HepG2 (cell line): Measurements from ENCODE around the gene DHX34. TPM values are rescaled to one million over a fixed set of nuclear protein-coding genes. Genes with fewer than 3 reads are reported as not detected.

Experiments
- CEBPB ChIP-seq: IDR thresholded peaks from 2 replicates; pipeline ENCODE4 v1.6.1; 2011; ENCODE audit warnings: low read depth, low read length, improper control_type of control experiment, borderline replicate concordance
- CEBPG ChIP-seq: IDR thresholded peaks from 2 replicates; pipeline ENCODE4 v1.6.1; 2016
- ETV5 ChIP-seq: IDR thresholded peaks from 2 replicates; pipeline ENCODE4 v1.6.1; 2018; ENCODE audit warnings: missing biosample characterization, missing genetic modification reagents, inconsistent platforms, borderline replicate concordance
- KDM1A ChIP-seq: IDR thresholded peaks from 2 replicates; pipeline ENCODE4 v1.6.1; 2016; ENCODE audit warnings: missing compliant biosample characterization
- KLF16 ChIP-seq, 2 experiments: sonication (generic) in 1 of 2; formaldehyde crosslinking in 1 of 2; IDR thresholded peaks; 2 replicates each; pipeline versions ENCODE4 v1.6.1 to v1.8.0; 2016 to 2023; ENCODE audit warnings: missing genetic modification reagents in 2 of 2, missing compliant biosample characterization in 1 of 2
- MAZ ChIP-seq, 2 experiments: sonication (generic) in 1 of 2; formaldehyde crosslinking in 1 of 2; IDR thresholded peaks; 2 replicates each; pipeline versions ENCODE4 v1.5.0 to v1.6.1; 2012 to 2020; ENCODE audit warnings: low read depth in 2 of 2, mild to moderate bottlenecking in 2 of 2, borderline replicate concordance in 1 of 2, improper control_type of control experiment in 1 of 2, low read length in 1 of 2, missing genetic modification reagents in 1 of 2, moderate library complexity in 1 of 2
- PHF8 ChIP-seq: sonication (generic); formaldehyde crosslinking; IDR thresholded peaks from 2 replicates; pipeline ENCODE4 v1.5.0; 2020; ENCODE audit warnings: missing genetic modification reagents
- PPARG ChIP-seq: conservative IDR thresholded peaks from 2 replicates; pipeline ENCODE4 v1.6.1; 2016; ENCODE audit warnings: missing biosample characterization, missing genetic modification reagents
- SAP130 ChIP-seq: IDR thresholded peaks from 2 replicates; pipeline ENCODE4 v1.6.1; 2016; ENCODE audit warnings: low read depth
- SOX13 ChIP-seq, 3 experiments: fragments of 450-650 bp in 1 of 3; sonication (generic) in 1 of 3; formaldehyde crosslinking in 1 of 3; IDR thresholded peaks in 2 of 3; conservative IDR thresholded peaks in 1 of 3; 2 replicates each; pipeline versions ENCODE4 v1.5.0 to v1.6.1; 2016 to 2020; ENCODE audit warnings: antibody characterized with exemption in 1 of 3, mild to moderate bottlenecking in 1 of 3, missing compliant biosample characterization in 1 of 3, missing genetic modification reagents in 1 of 3, moderate library complexity in 1 of 3
- ZBTB20 ChIP-seq: sonication (generic); formaldehyde crosslinking; IDR thresholded peaks from 2 replicates; pipeline ENCODE4 v1.8.1; 2023; ENCODE audit warnings: missing genetic modification reagents, low read depth, mild to moderate bottlenecking, borderline replicate concordance
- ZFX ChIP-seq: sonication (generic); formaldehyde crosslinking; IDR thresholded peaks from 2 replicates; pipeline ENCODE4 v1.4.0; 2020; ENCODE audit warnings: mild to moderate bottlenecking, low read depth, missing genetic modification reagents, moderate library complexity
- polyA plus RNA-seq, 8 experiments: library from polyadenylated mRNA; depleted of rRNA in 3 of 8; stranded (reverse) in 7 of 8; unstranded in 1 of 8; fragments of >200 nt; fragmentation: Illumina TruSeq in 4 of 8; extraction: Trizol in 4 of 8; gene quantifications; 2 replicates each; pipeline versions ENCODE4 v1.2.1 to v1.2.3, GENCODE V29; 2011 to 2016; ENCODE audit warnings: low read depth in 4 of 8, missing spikeins in 1 of 8, mixed read lengths in 1 of 8; ENCODE audit not compliant: insufficient read depth in 1 of 8
- total RNA-seq, 5 experiments: library from RNA; depleted of rRNA; stranded (reverse); fragments of >200 nt; fragmentation: Illumina TruSeq; extraction: Trizol; gene quantifications; 2 replicates each; pipeline ENCODE4 v1.2.3, GENCODE V29; 2016; ENCODE audit warnings: low read depth in 1 of 5
- TF ChIP-seq, protein P1 (sequence below): IDR thresholded peaks from 2 replicates; pipeline ENCODE4 v1.4.0; 2020; ENCODE audit warnings: mild to moderate bottlenecking, missing genetic modification reagents
- TF ChIP-seq, protein P2 (sequence below), 2 experiments: fragments of 450-650 bp in 1 of 2; sonication (generic) in 1 of 2; formaldehyde crosslinking; IDR thresholded peaks; 2 replicates each; pipeline versions ENCODE4 v1.5.0 to v1.8.0; 2020 to 2022; ENCODE audit warnings: mild to moderate bottlenecking in 1 of 2, missing genetic modification reagents in 1 of 2
- TF ChIP-seq, protein P3 (sequence below): sonication (generic); formaldehyde crosslinking; IDR thresholded peaks from 2 replicates; pipeline ENCODE4 v1.4.0; 2020; ENCODE audit warnings: missing genetic modification reagents, borderline replicate concordance
- TF ChIP-seq, protein P4 (sequence below), 2 experiments: sonication (generic) in 1 of 2; formaldehyde crosslinking in 1 of 2; IDR thresholded peaks; 2 replicates each; pipeline versions ENCODE4 v1.4.0 to v1.6.1; 2018 to 2020; ENCODE audit warnings: missing genetic modification reagents in 2 of 2, borderline replicate concordance in 1 of 2, low read depth in 1 of 2, mild to moderate bottlenecking in 1 of 2, missing biosample characterization in 1 of 2
- TF ChIP-seq, protein P5 (sequence below): sonication (generic); formaldehyde crosslinking; IDR thresholded peaks from 2 replicates; pipeline ENCODE4 v1.4.0; 2020; ENCODE audit warnings: missing genetic modification reagents, borderline replicate concordance

The DHX34 gene
- total and polyA plus RNA-seq, 2 of the 13 experiments (the other 11 are each of a cell fraction or from before 2014, with no cell fraction given) = 9.2 to 12.0 TPM

DNA sequence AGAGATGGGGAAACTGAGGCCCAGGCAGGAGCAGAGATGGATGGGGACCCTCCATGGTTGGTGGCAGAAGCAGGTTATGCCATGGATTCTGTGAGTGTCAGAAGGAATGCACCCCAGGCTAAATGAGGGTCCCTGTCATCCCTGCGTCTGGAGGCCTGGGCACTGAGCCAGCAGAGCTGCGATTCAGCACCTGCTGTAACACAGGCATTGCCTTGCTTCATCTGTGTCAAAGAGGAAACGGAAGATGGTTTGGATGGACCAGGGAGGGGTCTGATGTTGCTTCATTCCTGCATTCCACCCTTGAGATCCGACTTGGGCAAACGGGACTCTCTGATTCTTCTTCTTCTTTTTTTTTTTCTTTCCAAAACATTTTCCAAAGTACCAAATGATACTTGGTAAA, 38.3 kb upstream of the DHX34 start (continued):
- TF ChIP-seq KLF16 (CRISPR knock-in tag; IDR thresholded peaks at IDR 0.05) = peak in 1 of 2 experiments; percentile 51; a peak in 1 of 4 replicates
- no peak for TF ChIP-seq SOX13 (IDR thresholded peaks at IDR 0.05)
- TF ChIP-seq SOX13 (CRISPR knock-in tag; conservative IDR thresholded peaks at IDR 0.05 in 1 of 2, IDR thresholded peaks at IDR 0.05 in 1 of 2) = no peak
- peak; percentile 91 for TF ChIP-seq CEBPB
- peak; percentile 38; the same call in 1 of the 2 replicates for TF ChIP-seq ETV5 (CRISPR knock-in tag)
- 0 out of 2 replicates have a peak, but pooled peaks have one; percentile 41 for TF ChIP-seq PPARG (CRISPR knock-in tag)
- TF ChIP-seq, protein P1, sequence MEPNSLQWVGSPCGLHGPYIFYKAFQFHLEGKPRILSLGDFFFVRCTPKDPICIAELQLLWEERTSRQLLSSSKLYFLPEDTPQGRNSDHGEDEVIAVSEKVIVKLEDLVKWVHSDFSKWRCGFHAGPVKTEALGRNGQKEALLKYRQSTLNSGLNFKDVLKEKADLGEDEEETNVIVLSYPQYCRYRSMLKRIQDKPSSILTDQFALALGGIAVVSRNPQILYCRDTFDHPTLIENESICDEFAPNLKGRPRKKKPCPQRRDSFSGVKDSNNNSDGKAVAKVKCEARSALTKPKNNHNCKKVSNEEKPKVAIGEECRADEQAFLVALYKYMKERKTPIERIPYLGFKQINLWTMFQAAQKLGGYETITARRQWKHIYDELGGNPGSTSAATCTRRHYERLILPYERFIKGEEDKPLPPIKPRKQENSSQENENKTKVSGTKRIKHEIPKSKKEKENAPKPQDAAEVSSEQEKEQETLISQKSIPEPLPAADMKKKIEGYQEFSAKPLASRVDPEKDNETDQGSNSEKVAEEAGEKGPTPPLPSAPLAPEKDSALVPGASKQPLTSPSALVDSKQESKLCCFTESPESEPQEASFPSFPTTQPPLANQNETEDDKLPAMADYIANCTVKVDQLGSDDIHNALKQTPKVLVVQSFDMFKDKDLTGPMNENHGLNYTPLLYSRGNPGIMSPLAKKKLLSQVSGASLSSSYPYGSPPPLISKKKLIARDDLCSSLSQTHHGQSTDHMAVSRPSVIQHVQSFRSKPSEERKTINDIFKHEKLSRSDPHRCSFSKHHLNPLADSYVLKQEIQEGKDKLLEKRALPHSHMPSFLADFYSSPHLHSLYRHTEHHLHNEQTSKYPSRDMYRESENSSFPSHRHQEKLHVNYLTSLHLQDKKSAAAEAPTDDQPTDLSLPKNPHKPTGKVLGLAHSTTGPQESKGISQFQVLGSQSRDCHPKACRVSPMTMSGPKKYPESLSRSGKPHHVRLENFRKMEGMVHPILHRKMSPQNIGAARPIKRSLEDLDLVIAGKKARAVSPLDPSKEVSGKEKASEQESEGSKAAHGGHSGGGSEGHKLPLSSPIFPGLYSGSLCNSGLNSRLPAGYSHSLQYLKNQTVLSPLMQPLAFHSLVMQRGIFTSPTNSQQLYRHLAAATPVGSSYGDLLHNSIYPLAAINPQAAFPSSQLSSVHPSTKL (CRISPR knock-in tag) = peak; percentile 22; the same call in 1 of the 2 replicates
- no peak for TF ChIP-seq ZBTB20 (CRISPR knock-in tag)
- 0 out of 2 replicates have a peak, but pooled peaks have one; percentile 29 for TF ChIP-seq KDM1A
- TF ChIP-seq, protein P2, sequence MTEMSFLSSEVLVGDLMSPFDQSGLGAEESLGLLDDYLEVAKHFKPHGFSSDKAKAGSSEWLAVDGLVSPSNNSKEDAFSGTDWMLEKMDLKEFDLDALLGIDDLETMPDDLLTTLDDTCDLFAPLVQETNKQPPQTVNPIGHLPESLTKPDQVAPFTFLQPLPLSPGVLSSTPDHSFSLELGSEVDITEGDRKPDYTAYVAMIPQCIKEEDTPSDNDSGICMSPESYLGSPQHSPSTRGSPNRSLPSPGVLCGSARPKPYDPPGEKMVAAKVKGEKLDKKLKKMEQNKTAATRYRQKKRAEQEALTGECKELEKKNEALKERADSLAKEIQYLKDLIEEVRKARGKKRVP (CRISPR knock-in tag; IDR thresholded peaks at IDR 0.05) = peak in 1 of 2 experiments; percentile 99; a peak in 2 of 4 replicates
- TF ChIP-seq, protein P3, sequence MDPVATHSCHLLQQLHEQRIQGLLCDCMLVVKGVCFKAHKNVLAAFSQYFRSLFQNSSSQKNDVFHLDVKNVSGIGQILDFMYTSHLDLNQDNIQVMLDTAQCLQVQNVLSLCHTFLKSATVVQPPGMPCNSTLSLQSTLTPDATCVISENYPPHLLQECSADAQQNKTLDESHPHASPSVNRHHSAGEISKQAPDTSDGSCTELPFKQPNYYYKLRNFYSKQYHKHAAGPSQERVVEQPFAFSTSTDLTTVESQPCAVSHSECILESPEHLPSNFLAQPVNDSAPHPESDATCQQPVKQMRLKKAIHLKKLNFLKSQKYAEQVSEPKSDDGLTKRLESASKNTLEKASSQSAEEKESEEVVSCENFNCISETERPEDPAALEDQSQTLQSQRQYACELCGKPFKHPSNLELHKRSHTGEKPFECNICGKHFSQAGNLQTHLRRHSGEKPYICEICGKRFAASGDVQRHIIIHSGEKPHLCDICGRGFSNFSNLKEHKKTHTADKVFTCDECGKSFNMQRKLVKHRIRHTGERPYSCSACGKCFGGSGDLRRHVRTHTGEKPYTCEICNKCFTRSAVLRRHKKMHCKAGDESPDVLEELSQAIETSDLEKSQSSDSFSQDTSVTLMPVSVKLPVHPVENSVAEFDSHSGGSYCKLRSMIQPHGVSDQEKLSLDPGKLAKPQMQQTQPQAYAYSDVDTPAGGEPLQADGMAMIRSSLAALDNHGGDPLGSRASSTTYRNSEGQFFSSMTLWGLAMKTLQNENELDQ (CRISPR knock-in tag) = no peak
- TF ChIP-seq CEBPG (CRISPR knock-in tag) = peak; percentile 90
- TF ChIP-seq, protein P4, sequence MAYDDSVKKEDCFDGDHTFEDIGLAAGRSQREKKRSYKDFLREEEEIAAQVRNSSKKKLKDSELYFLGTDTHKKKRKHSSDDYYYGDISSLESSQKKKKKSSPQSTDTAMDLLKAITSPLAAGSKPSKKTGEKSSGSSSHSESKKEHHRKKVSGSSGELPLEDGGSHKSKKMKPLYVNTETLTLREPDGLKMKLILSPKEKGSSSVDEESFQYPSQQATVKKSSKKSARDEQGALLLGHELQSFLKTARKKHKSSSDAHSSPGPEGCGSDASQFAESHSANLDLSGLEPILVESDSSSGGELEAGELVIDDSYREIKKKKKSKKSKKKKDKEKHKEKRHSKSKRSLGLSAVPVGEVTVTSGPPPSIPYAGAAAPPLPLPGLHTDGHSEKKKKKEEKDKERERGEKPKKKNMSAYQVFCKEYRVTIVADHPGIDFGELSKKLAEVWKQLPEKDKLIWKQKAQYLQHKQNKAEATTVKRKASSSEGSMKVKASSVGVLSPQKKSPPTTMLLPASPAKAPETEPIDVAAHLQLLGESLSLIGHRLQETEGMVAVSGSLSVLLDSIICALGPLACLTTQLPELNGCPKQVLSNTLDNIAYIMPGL (CRISPR knock-in tag; IDR thresholded peaks at IDR 0.05; ENCODE audit: borderline replicate concordance in 1 of 2, low read depth in 1 of 2) = no peak
- TF ChIP-seq, protein P5, sequence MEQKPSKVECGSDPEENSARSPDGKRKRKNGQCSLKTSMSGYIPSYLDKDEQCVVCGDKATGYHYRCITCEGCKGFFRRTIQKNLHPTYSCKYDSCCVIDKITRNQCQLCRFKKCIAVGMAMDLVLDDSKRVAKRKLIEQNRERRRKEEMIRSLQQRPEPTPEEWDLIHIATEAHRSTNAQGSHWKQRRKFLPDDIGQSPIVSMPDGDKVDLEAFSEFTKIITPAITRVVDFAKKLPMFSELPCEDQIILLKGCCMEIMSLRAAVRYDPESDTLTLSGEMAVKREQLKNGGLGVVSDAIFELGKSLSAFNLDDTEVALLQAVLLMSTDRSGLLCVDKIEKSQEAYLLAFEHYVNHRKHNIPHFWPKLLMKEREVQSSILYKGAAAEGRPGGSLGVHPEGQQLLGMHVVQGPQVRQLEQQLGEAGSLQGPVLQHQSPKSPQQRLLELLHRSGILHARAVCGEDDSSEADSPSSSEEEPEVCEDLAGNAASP (CRISPR knock-in tag) = no peak
- TF ChIP-seq PHF8 (CRISPR knock-in tag) = no peak
- TF ChIP-seq SAP130 (CRISPR knock-in tag) = 0 out of 2 replicates have a peak, but pooled peaks have one; percentile 17
- no peak for TF ChIP-seq ZFX (CRISPR knock-in tag)
- TF ChIP-seq MAZ (IDR thresholded peaks at IDR 0.05; ENCODE audit: borderline replicate concordance, low read depth, low read length) = no peak
- 0 out of 2 replicates have a peak, but pooled peaks have one; percentile 38 for TF ChIP-seq MAZ (CRISPR knock-in tag; IDR thresholded peaks at IDR 0.05; ENCODE audit: low read depth)
